A549 (cell line): Measurements from ENCODE around the gene MOCS1. TPM values are rescaled to one million over a fixed set of nuclear protein-coding genes. Genes with fewer than 3 reads are reported as not detected.

Source experiments
- ATAC-seq, 2 experiments: fragments of 200-7000 bp in 1 of 2; fragments of >200 bp in 1 of 2; cut with Nextera tagmentation in 1 of 2; cut with Tn5 transposase in 1 of 2; 3 replicates each; pipeline versions ENCODE4 v1.8.0 to v1.9.1; 2018 to 2020; ENCODE audit warnings: mild to moderate bottlenecking in 1 of 2, moderate library complexity in 1 of 2
- CTCF ChIA-PET: fragments of 300-600 bp; sonication (Branson Sonifier 250); formaldehyde crosslinking; extraction: SDS; loops from one replicate; lab custom pipeline; 2021; ENCODE audit warnings: antibody characterized with exemption, inconsistent platforms; lab: Yijun Ruan, JAX
- POLR2A ChIA-PET: fragments of 350-600 bp; formaldehyde crosslinking; extraction: SDS; loops from one replicate; lab custom pipeline; 2021; ENCODE audit warnings: antibody characterized with exemption, inconsistent platforms; lab: Yijun Ruan, JAX
- DNase-seq, 2 experiments: peaks; one replicate each; pipeline versions ENCODE4 v3.0.0 to v3.0.0-alpha.2; 2011 to 2016; ENCODE audit warnings: low read depth in 1 of 2, low spot score in 1 of 2
- FAIRE-seq: peaks from 2 replicates; lab custom pipeline; 2011; peaks lifted over from hg19 to GRCh38; lab: Jason Lieb, UNC
- H3K27ac ChIP-seq, 2 experiments: fragments of >200 bp; sonication (Bioruptor Twin); formaldehyde crosslinking; 3 replicates each; pipeline ENCODE4 v1.5.1; 2016 to 2017
- H3K4me1 ChIP-seq: fragments of >200 bp; sonication (Bioruptor Twin); formaldehyde crosslinking; 3 replicates; pipeline ENCODE4 v1.6.1; 2016
- H3K4me2 ChIP-seq: fragments of >200 bp; sonication (Bioruptor Twin); formaldehyde crosslinking; 3 replicates; pipeline ENCODE4 v1.6.1; 2016
- H3K4me3 ChIP-seq: fragments of >200 bp; sonication (Bioruptor Twin); formaldehyde crosslinking; 3 replicates; pipeline ENCODE4 v1.5.1; 2016
- H3K9me3 ChIP-seq: fragments of >200 bp; sonication (Bioruptor Twin); formaldehyde crosslinking; 3 replicates; pipeline ENCODE4 v1.6.1; 2016
- BHLHE40 ChIP-seq: IDR thresholded peaks from 2 replicates; pipeline ENCODE4 v1.6.1; 2012; ENCODE audit warnings: low read depth, low read length, inconsistent platforms
- CBX8 ChIP-seq: fragments of 200-600 bp; sonication (generic); IDR thresholded peaks from 2 replicates; pipeline ENCODE4 v1.6.1; 2016
- CEBPB ChIP-seq, 2 experiments: fragments of >200 bp in 1 of 2; sonication (Bioruptor Twin) in 1 of 2; formaldehyde crosslinking in 1 of 2; IDR thresholded peaks; 2 replicates each; pipeline ENCODE4 v1.6.1; 2012 to 2016
- E2F6 ChIP-seq: IDR thresholded peaks from 2 replicates; pipeline ENCODE4 v1.6.1; 2012; ENCODE audit warnings: low read depth, borderline replicate concordance
- EP300 ChIP-seq, 2 experiments: fragments of >200 bp; sonication (Bioruptor Twin); formaldehyde crosslinking; IDR thresholded peaks; 2 replicates in 1 of 2; 3 replicates in 1 of 2; pipeline ENCODE4 v1.6.1; 2016 to 2017
- FOSB ChIP-seq: fragments of 250-450 bp; sonication (Bioruptor Pico); IDR thresholded peaks from 2 replicates; pipeline ENCODE4 v1.5.0; 2020; ENCODE audit warnings: mild to moderate bottlenecking, moderate library complexity
- HDAC2 ChIP-seq: fragments of 200-600 bp; sonication (generic); IDR thresholded peaks from 2 replicates; pipeline ENCODE4 v1.6.1; 2016
- HOXB13 ChIP-seq: fragments of 250-450 bp; sonication (Bioruptor Pico); IDR thresholded peaks from 2 replicates; pipeline ENCODE4 v1.5.0; 2020; ENCODE audit warnings: low read depth, mild to moderate bottlenecking, moderate library complexity
- HOXB5 ChIP-seq: fragments of 250-450 bp; sonication (Bioruptor Pico); IDR thresholded peaks from 2 replicates; pipeline ENCODE4 v1.5.0; 2020; ENCODE audit warnings: mild to moderate bottlenecking, moderate library complexity
- JUN ChIP-seq, 2 experiments: fragments of >200 bp; sonication (Bioruptor Twin); formaldehyde crosslinking; IDR thresholded peaks; 2 replicates in 1 of 2; 3 replicates in 1 of 2; pipeline ENCODE4 v1.6.1; 2016 to 2017
- KDM1A ChIP-seq: fragments of 200-600 bp; sonication (generic); IDR thresholded peaks from 2 replicates; pipeline ENCODE4 v1.6.1; 2016; ENCODE audit warnings: low read depth, mild to moderate bottlenecking
- MYC ChIP-seq: IDR thresholded peaks from 2 replicates; pipeline ENCODE4 v1.6.1; 2012; ENCODE audit warnings: mild to moderate bottlenecking, inconsistent platforms, low read length, improper control_type of control experiment, borderline replicate concordance
- NR3C1 ChIP-seq: fragments of >200 bp; sonication (Bioruptor Twin); formaldehyde crosslinking; IDR thresholded peaks from 3 replicates; pipeline ENCODE4 v1.6.1; 2017
- POLR2A ChIP-seq: IDR thresholded peaks from 2 replicates; pipeline ENCODE4 v1.6.1; 2012; ENCODE audit warnings: mild to moderate bottlenecking, low read length
- POLR2AphosphoS2 ChIP-seq: conservative IDR thresholded peaks from 2 replicates; pipeline ENCODE4 v1.6.1; 2012; ENCODE audit warnings: low read length, improper control_type of control experiment, inconsistent platforms
- REST ChIP-seq: fragments of 200-600 bp; sonication (generic); IDR thresholded peaks from 2 replicates; pipeline ENCODE4 v1.6.1; 2016; ENCODE audit warnings: antibody characterized with exemption, mild to moderate bottlenecking, moderate library complexity
- RNF2 ChIP-seq: fragments of 200-600 bp; sonication (generic); IDR thresholded peaks from 2 replicates; pipeline ENCODE4 v1.6.1; 2016; ENCODE audit warnings: low read depth, mild to moderate bottlenecking, antibody characterized with exemption, moderate library complexity, borderline replicate concordance
- TFCP2L1 ChIP-seq: fragments of 250-450 bp; sonication (Bioruptor Pico); IDR thresholded peaks from 2 replicates; pipeline ENCODE4 v1.5.0; 2021; ENCODE audit warnings: mild to moderate bottlenecking
- TP53 ChIP-seq: fragments of 250-450 bp; sonication (Bioruptor Pico); IDR thresholded peaks from 2 replicates; pipeline ENCODE4 v1.5.0; 2021; ENCODE audit warnings: mild to moderate bottlenecking, moderate library complexity
- USF2 ChIP-seq: fragments of 450-650 bp; IDR thresholded peaks from 2 replicates; pipeline ENCODE4 v1.6.1; 2014; ENCODE audit warnings: antibody characterized with exemption
- ZNF302 ChIP-seq: fragments of 250-450 bp; sonication (Bioruptor Pico); IDR thresholded peaks from 2 replicates; pipeline ENCODE4 v1.9.0; 2021; ENCODE audit warnings: inconsistent platforms, mild to moderate bottlenecking, moderate library complexity
- ZSCAN20 ChIP-seq: fragments of 250-450 bp; sonication (Bioruptor Pico); IDR thresholded peaks from 2 replicates; pipeline ENCODE4 v1.8.0; 2022; ENCODE audit warnings: mild to moderate bottlenecking, moderate library complexity
- WGBS: methylation state at CpG from one replicate; pipeline ENCODE4 v1.1.6; 2017; ENCODE audit errors: missing lambda C conversion rate; 5-methylcytosine and 5-hydroxymethylcytosine counted together
- polyA plus RNA-seq, 4 experiments: library from polyadenylated mRNA; depleted of rRNA in 3 of 4; stranded (reverse); fragments of >200 nt; fragmentation: RNase III in 1 of 4; extraction: RNeasy Plus Mini Kit Qiagen cat#74134 plus additional on column Dnase treatment in 1 of 4; gene quantifications; 2 replicates in 3 of 4; 3 replicates in 1 of 4; pipeline ENCODE4 v1.2.3, GENCODE V29; 2011 to 2017

Gene MOCS1
- polyA plus RNA-seq, 2 of the 4 experiments (the other 2 are of a cell fraction) = 0.68 to 1.8 TPM

- DNase-seq = no peak
- Histone ChIP-seq H3K9me3 (no peaks in the 10 kb centered on the region), H3K4me3 (no peak overlapping the region)
- TF ChIP-seq HOXB5 (CRISPR knock-in tag) (no peak), POLR2AphosphoS2 (no peak), RNF2 (no peak), CBX8 (no peak), HDAC2 (no peak), NR3C1 (no peak), POLR2A (no peak), ZNF302 (CRISPR knock-in tag) (no peak), JUN (IDR thresholded peaks at IDR 0.05) (no peak), FOSB (CRISPR knock-in tag) (no peak), E2F6 (no peak), TP53 (CRISPR knock-in tag) (no peak), TFCP2L1 (no peak), REST (no peak), CEBPB (IDR thresholded peaks at IDR 0.05) (no peak), BHLHE40 (no peak), ZSCAN20 (CRISPR knock-in tag) (no peak), KDM1A (no peak)
- TF ChIP-seq, all 56 proteins: peak for 0
- no peaks in the 10 kb centered on the region for H3K4me1 ChIP-seq
- CTCF ChIA-PET = no interaction called here
- FAIRE-seq (no peak), ATAC-seq (no peak)
- POLR2A ChIA-PET = no interaction called here
- 9% methylated on average over 3 of the region's 3 CpGs for WGBS
- H3K4me2 ChIP-seq = no peak overlapping the region
- H3K27ac ChIP-seq = no peak overlapping the region
Measured at GRCh38 chr6:39861663-39862062, 72.6 kb downstream of the MOCS1 start.

- H3K9me3 ChIP-seq = no peaks in the 10 kb centered on the region
- POLR2A ChIA-PET = no interaction called here
- H3K4me1 ChIP-seq = no peaks in the 10 kb centered on the region
- CTCF ChIA-PET = no interaction called here
- ATAC-seq (no peak), FAIRE-seq (no peak), DNase-seq (no peak)
- 24% methylated on average over 2 of the region's 2 CpGs for WGBS
- TF ChIP-seq HOXB13 (CRISPR knock-in tag) = no peak
- TF ChIP-seq EP300 (IDR thresholded peaks at IDR 0.05) = no peak
- no peak for TF ChIP-seq REST
- no peak for TF ChIP-seq MYC
- no peak for TF ChIP-seq USF2
- H3K4me3 ChIP-seq = no peak overlapping the region
- H3K4me2 ChIP-seq = no peak overlapping the region
- H3K27ac ChIP-seq = no peak overlapping the region
Measured at GRCh38 chr6:39859025-39859424, 75.2 kb downstream of the MOCS1 start.
